Smooth muscle cell of the umbilical artery (primary cell): ENCODE data around the gene ADORA2A. TPM values are rescaled to one million over a fixed set of nuclear protein-coding genes. Genes with fewer than 3 reads are reported as not detected.

Experiments used
- total RNA-seq: library from RNA; depleted of rRNA; stranded (reverse); fragments of >200 nt; gene quantifications from 2 replicates; pipeline ENCODE4 v1.2.3, GENCODE V29; 2014

The ADORA2A gene
- 1.8 and 2.0 TPM in 2 replicates for total RNA-seq

DNA sequence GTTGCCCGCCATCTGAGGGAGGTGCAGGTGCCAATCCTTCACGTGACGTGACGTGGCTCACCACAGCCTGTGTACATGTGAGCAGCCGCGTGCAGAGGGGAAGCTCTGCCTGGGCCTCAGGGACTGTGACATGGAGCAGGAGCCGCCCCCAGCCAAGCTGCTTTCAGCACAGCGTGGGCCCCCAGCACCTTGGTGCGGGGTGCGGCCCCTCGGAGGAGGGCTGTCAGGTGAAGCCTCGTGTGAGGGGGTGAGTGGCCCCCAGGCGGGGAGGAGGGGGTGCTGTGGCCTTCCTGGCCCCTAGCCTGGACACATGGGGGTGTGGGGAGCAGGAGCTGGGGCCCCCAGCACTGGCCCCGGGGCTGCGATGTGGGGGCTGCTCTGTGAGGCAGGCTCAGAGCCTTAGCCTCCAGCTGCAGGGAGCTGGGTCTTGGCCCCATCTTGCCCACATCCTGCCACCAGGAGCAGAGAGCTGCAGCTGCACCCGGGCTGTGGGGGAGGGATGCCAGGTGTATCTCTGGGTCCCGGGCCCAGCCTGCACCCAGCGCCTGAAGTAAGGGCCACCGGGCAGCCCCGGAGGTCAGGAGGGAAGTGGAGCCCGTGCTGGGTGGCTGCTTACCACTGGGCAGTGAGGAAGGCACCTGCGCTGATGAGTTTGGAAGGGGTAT is at the start of gene ADORA2A:
TSS of gene ADORA2A (plus strand) at position 100 of the 665 bp plus-strand sequence. CDS start 5,806 bp downstream, outside the sequence.

Other genes starting within 250 kb of the ADORA2A start
- 0.28 and 0.89 TPM in 2 replicates for gene SUSD2, start 246.1 kb upstream of the ADORA2A start, total RNA-seq
- 0.23 and 1.2 TPM in 2 replicates for gene GGT5, start 182.5 kb upstream of the ADORA2A start, total RNA-seq
- 33.9 and 46.5 TPM in 2 replicates for gene SPECC1L, start 156.8 kb upstream of the ADORA2A start, total RNA-seq
- gene UPB1, start 67.7 kb downstream of the ADORA2A start, total RNA-seq, result 0.09 and 0.30 TPM in 2 replicates
- gene GUCD1, start 127.5 kb downstream of the ADORA2A start, total RNA-seq, result 121 and 138 TPM in 2 replicates
- gene SNRPD3, start 128.4 kb downstream of the ADORA2A start, total RNA-seq, result 137 and 160 TPM in 2 replicates
- gene LRRC75B, start 165.5 kb downstream of the ADORA2A start, total RNA-seq, result 5.6 and 7.1 TPM in 2 replicates
- 5.4 and 6.5 TPM in 2 replicates for gene GGT1, start 175.6 kb downstream of the ADORA2A start, total RNA-seq